Transverse colon (tissue), 4 donors: ENCODE data around the gene MEG3. TPM values are rescaled to one million over a fixed set of nuclear protein-coding genes. Genes with fewer than 3 reads are reported as not detected.

ENCODE experiments used
- DNase-seq: peaks from one replicate; pipeline ENCODE4 v3.0.0-alpha.2; 2019
- H3K27ac ChIP-seq, 4 donors: fragments of 200-600 bp; sonication (generic); 2 replicates each; pipeline ENCODE4 v1.5.1; 2016 to 2018; ENCODE audit warnings: inconsistent platforms in 4 of 4
- H3K27me3 ChIP-seq: fragments of 200-600 bp; sonication (generic); 2 replicates; pipeline ENCODE4 v1.5.1; 2017; ENCODE audit warnings: inconsistent platforms
- H3K36me3 ChIP-seq, 4 donors: fragments of 200-600 bp; sonication (generic); 2 replicates each; pipeline ENCODE4 v1.5.1; 2017 to 2019; ENCODE audit warnings: inconsistent platforms in 4 of 4
- H3K4me1 ChIP-seq, 4 donors: fragments of 200-600 bp; sonication (generic); 2 replicates each; pipeline ENCODE4 v1.5.1; 2017 to 2020; ENCODE audit warnings: inconsistent platforms in 4 of 4
- H3K4me3 ChIP-seq, 4 donors: fragments of 200-600 bp; sonication (generic); 1 replicate in 1 of 4; 2 replicates in 3 of 4; pipeline versions ENCODE4 v1.5.1 to v1.6.1; 2017 to 2019; ENCODE audit warnings: inconsistent platforms in 4 of 4
- H3K9me3 ChIP-seq, 2 donors: fragments of 200-600 bp; sonication (generic); 2 replicates each; pipeline ENCODE4 v1.5.1; 2017 to 2019; ENCODE audit warnings: inconsistent platforms in 2 of 2
- EP300 ChIP-seq: sonication (generic); formaldehyde crosslinking; IDR thresholded peaks from one replicate; pipeline ENCODE4 v1.6.1; 2017; ENCODE audit warnings: antibody characterized with exemption, low read depth
- POLR2A ChIP-seq: fragments of 450-650 bp; IDR thresholded peaks from one replicate; pipeline ENCODE4 v1.6.1; 2016; ENCODE audit warnings: antibody characterized with exemption, mild to moderate bottlenecking, moderate library complexity
- POLR2AphosphoS5 ChIP-seq, 3 donors: sonication (generic); formaldehyde crosslinking; IDR thresholded peaks; one replicate each; pipeline ENCODE4 v1.6.1; 2016; ENCODE audit warnings: antibody characterized with exemption in 3 of 3
- WGBS, 2 donors: methylation state at CpG; one replicate each; pipeline ENCODE4 v1.1.5; 2018; ENCODE audit warnings: low coverage in 1 of 2; 5-methylcytosine and 5-hydroxymethylcytosine counted together
- in situ Hi-C, 4 donors: fragments of 200-750 bp; cut with MboI; loops; one replicate each; pipeline versions ENCODE4 v1.15.0 to v1.15.1; 2017; ENCODE audit warnings: low sequenced_read_pairs in 3 of 4, low pct_ligation_motif_present in 1 of 4, low pct_unique_long_range_greater_than_20kb in 1 of 4
- intact Hi-C: fragments of 100-400 bp; cut with DNase I; formaldehyde crosslinking; loops from one replicate; pipeline ENCODE4 v1.15.1; 2023; ENCODE audit warnings: low total_unique reads
- total RNA-seq, 4 donors: library from RNA; depleted of rRNA; stranded (reverse); fragments of >200 nt; gene quantifications; one replicate each; pipeline ENCODE4 v1.1.0, GENCODE V29; 2016
- TF ChIP-seq, protein P1 (sequence below), 5 experiments: fragments of 200-600 bp in 3 of 5; fragments of 450-650 bp in 2 of 5; sonication (generic) in 3 of 5; IDR thresholded peaks; 1 replicate in 2 of 5; 2 replicates in 3 of 5; pipeline ENCODE4 v1.5.1; 2016 to 2017; ENCODE audit warnings: antibody characterized with exemption in 5 of 5, inconsistent platforms in 3 of 5, mild to moderate bottlenecking in 2 of 5, moderate library complexity in 1 of 5

Gene MEG3
- total RNA-seq, 4 donors from 2014 or later: 10.6 to 156 (median 40.1) TPM

DNA sequence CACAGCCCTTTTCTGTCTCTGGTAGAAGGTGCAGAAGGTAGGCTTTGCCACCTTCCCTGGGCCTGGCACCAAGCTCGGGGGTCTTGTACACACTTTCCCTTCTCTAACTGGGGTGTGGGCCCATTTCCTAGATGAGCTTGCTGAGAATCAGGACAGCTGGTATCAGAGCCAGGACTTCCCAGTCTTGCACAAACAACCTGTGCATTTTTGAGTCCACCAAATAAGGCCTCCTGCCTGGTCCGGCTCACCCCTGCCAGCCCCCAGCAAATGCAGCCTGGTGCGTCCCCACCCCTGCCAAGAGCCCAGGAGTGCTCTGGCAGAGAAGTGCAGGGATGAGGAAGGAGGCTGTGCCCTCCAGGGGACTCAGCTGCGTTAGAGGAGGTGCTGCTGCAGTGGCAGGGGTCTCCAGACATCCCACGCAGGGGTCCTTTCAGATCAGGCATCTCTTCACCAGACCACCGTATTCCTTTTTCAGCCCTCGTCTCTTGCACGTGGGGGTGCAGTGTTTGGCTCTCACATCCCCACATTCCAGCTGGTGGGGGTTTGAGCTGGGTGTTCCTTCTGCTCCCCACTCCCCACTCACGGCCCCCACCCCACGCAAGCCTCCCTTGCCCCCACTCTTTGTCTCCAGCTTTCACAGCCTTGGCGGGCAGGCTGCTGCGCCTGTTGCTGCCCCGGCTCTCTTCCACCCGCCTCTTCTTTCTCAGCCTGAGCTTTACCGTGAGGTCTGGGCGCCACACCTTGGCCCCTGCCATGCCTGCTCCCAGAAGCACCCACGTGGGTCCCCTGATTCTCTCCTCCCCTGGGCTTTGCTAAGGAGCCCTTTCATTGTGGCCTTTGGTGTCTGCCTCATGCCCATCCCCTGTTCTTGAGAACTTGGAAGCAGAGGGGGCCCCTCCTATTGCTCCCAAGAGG, 32.3 kb downstream of the MEG3 start:
- TF ChIP-seq POLR2AphosphoS5 (IDR thresholded peaks at IDR 0.05) (no peak), POLR2A (no peak), EP300 (no peak)
- TF ChIP-seq, protein P1, sequence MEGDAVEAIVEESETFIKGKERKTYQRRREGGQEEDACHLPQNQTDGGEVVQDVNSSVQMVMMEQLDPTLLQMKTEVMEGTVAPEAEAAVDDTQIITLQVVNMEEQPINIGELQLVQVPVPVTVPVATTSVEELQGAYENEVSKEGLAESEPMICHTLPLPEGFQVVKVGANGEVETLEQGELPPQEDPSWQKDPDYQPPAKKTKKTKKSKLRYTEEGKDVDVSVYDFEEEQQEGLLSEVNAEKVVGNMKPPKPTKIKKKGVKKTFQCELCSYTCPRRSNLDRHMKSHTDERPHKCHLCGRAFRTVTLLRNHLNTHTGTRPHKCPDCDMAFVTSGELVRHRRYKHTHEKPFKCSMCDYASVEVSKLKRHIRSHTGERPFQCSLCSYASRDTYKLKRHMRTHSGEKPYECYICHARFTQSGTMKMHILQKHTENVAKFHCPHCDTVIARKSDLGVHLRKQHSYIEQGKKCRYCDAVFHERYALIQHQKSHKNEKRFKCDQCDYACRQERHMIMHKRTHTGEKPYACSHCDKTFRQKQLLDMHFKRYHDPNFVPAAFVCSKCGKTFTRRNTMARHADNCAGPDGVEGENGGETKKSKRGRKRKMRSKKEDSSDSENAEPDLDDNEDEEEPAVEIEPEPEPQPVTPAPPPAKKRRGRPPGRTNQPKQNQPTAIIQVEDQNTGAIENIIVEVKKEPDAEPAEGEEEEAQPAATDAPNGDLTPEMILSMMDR (IDR thresholded peaks at IDR 0.05): no peak
- Histone ChIP-seq H3K27ac (no peak overlapping the region), H3K4me1 (no peaks in the 10 kb centered on the region), H3K27me3 (no peaks in the 10 kb centered on the region), H3K4me3 (no peak overlapping the region), H3K9me3 (no peaks in the 10 kb centered on the region), H3K36me3 (no peaks in the 10 kb centered on the region)
- intact Hi-C loops: loop anchor here (10.0 kb wide), 1 partner anchor 377 kb away; no protein-coding TSS in a partner anchor
- in situ Hi-C loops: loop anchor here in 1 of 4 donors (10.0 to 25.0 kb wide), 2 partner anchors 379 to 777 kb away; no protein-coding TSS in a partner anchor
- 75 to 81% methylated on average over 9 to 17 of the region's 17 CpGs for WGBS, 2 donors
- DNase-seq: no peak

DNA sequence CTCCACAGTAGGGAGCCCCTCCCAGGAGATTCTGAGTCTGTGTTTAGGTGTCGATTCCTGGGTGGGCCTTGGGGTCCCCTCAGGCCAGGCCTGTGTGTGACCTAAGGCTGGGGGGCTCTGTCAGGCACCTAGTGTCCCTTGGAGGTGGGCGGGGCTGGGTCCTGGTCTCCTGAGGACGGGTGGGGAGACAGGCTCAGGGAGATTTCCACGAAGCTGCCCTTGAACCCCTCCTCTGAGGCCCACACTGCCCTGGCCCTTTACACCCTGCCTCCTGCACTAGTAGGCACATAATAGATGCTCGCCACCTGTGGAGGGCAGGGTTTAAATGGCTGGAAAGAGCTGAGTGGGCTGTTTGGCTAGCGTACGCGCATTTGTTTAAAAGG, 32.9 kb downstream of the MEG3 start:
- TF ChIP-seq POLR2A (no peak), POLR2AphosphoS5 (IDR thresholded peaks at IDR 0.05) (no peak), EP300 (no peak)
- TF ChIP-seq, protein P1 (IDR thresholded peaks at IDR 0.05): no peak
- no peak overlapping the region for H3K27ac ChIP-seq
- DNase-seq: no peak
- no peaks in the 10 kb centered on the region for H3K9me3 ChIP-seq
- 67% methylated on average over 6 of the region's 8 CpGs; no CpG with 5 or more reads in 1 of the 2 donors for WGBS, 2 donors
- in situ Hi-C loops (loop anchor here in 1 of 4 donors (10.0 to 25.0 kb wide), 2 partner anchors 378 to 776 kb away; no protein-coding TSS in a partner anchor), intact Hi-C loops (loop anchor here (10.0 kb wide), 1 partner anchor 376 kb away; no protein-coding TSS in a partner anchor)
- H3K4me1 ChIP-seq: no peaks in the 10 kb centered on the region
- no peaks in the 10 kb centered on the region for H3K27me3 ChIP-seq
- H3K36me3 ChIP-seq: no peaks in the 10 kb centered on the region
- no peak overlapping the region for H3K4me3 ChIP-seq

DNA sequence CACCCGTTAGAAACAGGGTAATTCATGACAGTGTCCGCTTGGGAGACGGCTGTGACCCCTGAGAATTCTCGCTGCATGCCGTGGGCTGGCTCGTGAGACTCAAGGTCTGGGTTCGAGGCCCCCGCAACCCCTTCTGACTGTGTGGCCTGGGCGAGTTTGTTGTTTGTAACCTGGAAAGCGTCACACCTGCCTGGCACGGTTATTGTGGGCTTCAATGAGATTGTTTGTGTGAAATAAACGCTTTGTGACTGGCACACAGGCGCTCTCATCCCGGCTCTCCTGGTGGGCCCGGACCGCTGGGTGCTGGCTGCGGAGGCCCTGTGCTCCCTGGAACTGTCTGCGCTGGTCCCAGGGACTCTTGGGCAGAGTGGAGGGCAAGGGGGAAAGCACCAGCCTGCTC, 33.9 kb downstream of the MEG3 start:
- intact Hi-C loops: loop anchor here (10.0 kb wide), 1 partner anchor 375 kb away; no protein-coding TSS in a partner anchor
- no peaks in the 10 kb centered on the region for H3K27me3 ChIP-seq
- in situ Hi-C loops: loop anchor here in 1 of 4 donors (10.0 to 25.0 kb wide), 2 partner anchors 378 to 775 kb away; no protein-coding TSS in a partner anchor
- no peaks in the 10 kb centered on the region for H3K36me3 ChIP-seq
- H3K9me3 ChIP-seq: no peaks in the 10 kb centered on the region
- H3K27ac ChIP-seq: no peak overlapping the region
- no peak for DNase-seq
- no peak overlapping the region for H3K4me3 ChIP-seq
- no peaks in the 10 kb centered on the region for H3K4me1 ChIP-seq
- 81 to 89% methylated on average over 3 to 18 of the region's 18 CpGs for WGBS, 2 donors
- TF ChIP-seq, protein P1 (IDR thresholded peaks at IDR 0.05): no peak
- TF ChIP-seq POLR2AphosphoS5 (IDR thresholded peaks at IDR 0.05): no peak

DNA sequence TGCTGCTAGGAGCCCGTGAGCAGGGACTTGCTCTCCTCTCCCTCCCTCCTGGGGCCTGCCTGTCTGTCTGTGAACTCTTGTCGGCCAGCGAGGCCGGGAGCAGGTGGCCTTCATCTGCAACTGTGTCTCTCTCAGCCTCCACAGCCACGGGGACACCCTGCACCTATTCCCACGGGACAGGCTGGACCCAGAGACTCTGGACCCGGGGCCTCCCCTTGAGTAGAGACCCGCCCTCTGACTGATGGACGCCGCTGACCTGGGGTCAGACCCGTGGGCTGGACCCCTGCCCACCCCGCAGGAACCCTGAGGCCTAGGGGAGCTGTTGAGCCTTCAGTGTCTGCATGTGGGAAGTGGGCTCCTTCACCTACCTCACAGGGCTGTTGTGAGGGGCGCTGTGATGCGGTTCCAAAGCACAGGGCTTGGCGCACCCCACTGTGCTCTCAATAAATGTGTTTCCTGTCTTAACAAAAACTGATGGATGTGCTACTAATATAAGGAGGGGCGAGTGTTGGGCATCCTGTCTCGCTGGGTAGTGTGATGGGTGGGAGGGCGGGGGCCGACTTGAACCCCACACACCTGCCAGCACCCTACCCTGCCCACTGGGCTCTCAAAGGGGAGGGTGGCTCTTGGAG, 34.8 kb downstream of the MEG3 start:
- TF ChIP-seq EP300: no peak
- no peak for TF ChIP-seq POLR2A
- TF ChIP-seq POLR2AphosphoS5 (IDR thresholded peaks at IDR 0.05): no peak
- TF ChIP-seq, protein P1 (IDR thresholded peaks at IDR 0.05): no peak
- in situ Hi-C loops: loop anchor here in 1 of 4 donors (25.0 kb wide), 1 partner anchor 377 kb away; no protein-coding TSS in a partner anchor
- WGBS, 2 donors: 89% methylated on average over 11 of the region's 19 CpGs; no CpG with 5 or more reads in 1 of the 2 donors
- Histone ChIP-seq H3K9me3 (no peaks in the 10 kb centered on the region), H3K27ac (no peak overlapping the region), H3K36me3 (no peaks in the 10 kb centered on the region), H3K27me3 (no peaks in the 10 kb centered on the region), H3K4me3 (no peak overlapping the region), H3K4me1 (no peaks in the 10 kb centered on the region)
- no peak for DNase-seq
- intact Hi-C loops: no loop called here
